ENCODE data around the gene EYA2.

DNA sequence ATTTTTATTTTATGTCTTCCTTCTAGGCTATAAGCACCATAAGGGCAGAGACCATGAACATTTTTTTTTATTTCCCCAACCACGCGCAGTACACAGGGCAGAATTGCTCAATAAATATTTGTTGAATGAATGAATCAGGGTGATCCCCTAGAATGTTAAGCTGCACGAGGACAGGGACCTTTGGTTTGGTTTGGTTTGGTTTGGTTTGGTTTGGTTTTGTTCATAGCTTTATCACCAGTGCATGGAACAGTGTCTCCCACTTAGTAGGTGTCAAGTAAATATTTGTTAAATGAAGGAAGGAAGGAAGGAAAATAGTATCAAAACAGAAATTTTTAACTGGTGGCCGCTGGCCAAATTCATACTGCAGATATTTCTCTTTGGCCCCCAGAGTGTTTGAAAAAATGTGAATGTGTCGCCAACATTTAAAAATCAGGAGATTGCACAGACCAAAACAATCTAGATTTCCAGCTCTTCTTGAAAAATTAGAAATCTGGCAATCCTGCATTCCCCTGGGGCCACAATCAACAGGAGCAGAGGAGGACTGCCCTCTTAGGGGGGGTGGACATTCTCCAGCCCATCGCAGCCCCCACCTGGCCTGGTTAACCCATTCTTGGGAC, 205.3 kb downstream of the EYA2 start:
- TF ChIP-seq CTCF (IDR thresholded peaks at IDR 0.05), result no peak
- TF ChIP-seq POLR2A (IDR thresholded peaks at IDR 0.05), result no peak
